ENCODE data around the gene PKN1. TPM values are rescaled to one million over a fixed set of nuclear protein-coding genes. Genes with fewer than 3 reads are reported as not detected.
A peak's percentile ranks its signal among the peaks of the same experiment; 100 is the strongest.

PKN1 gene
- total RNA-seq, 1 donor from 2014 or later = 204 TPM

GRCh38 chr19:14408491-14409145, 24.5 kb upstream of the PKN1 start:
- H3K36me3 Mint-ChIP-seq (ENCODE audit: low read depth) = peaks cover 29% of the 10 kb centered on the region
- no peak overlapping the region for H3K27ac Mint-ChIP-seq (ENCODE audit: unreplicated experiment)
- no peak for DNase-seq (ENCODE audit: low spot score)
- peaks cover 15% of the 10 kb centered on the region for H3K4me1 Mint-ChIP-seq (ENCODE audit: low read depth)
- H3K27me3 Mint-ChIP-seq (ENCODE audit: low read depth) = no peaks in the 10 kb centered on the region
- H3K4me3 Mint-ChIP-seq (ENCODE audit: unreplicated experiment) = no peak overlapping the region
- H3K9me3 Mint-ChIP-seq (ENCODE audit: low read depth) = no peaks in the 10 kb centered on the region
- no peak for TF ChIP-seq CTCF (IDR thresholded peaks at IDR 0.05)

DNA sequence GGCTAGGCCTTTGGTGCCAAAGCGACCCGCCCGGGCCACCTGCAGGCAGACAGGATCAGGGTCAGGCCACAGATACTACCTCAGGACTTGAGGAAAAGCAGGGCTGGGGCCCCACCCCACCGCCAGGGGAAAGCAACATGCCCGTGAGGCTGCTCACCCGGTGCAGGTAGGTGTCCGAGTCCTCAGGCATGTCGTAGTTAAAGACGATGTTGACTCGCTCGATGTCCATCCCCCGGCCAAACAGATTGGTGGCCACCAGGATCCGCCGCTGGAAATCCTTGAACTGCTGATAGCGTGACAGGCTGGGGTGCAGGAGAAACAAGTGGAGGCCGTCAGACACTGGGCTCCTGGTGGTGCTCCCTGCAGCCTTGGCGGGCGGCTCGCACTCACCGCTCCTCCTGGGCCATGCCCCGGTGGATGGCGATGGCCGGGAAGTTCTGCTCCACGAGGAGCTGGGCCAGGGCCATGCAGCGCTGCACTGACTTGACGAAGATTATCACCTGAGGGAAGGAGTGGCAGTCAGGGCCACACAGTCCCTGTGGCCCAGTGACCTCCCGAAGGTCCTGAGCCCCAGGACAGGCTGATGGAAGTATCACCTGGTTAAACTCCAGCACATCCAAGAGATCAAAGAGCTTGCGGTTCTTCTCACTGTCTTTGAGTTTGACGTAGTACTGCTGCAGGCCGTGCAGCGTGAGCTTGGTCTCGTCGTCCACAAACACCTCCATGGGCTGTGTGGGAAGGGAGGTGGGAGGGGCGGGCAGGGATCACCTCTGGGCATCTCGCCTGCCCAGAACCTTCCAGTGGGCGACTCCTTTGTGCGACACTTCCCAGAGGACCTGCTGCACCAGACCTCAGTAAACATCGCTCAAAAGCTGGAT, 23.7 kb upstream of the PKN1 start:
- Mint-ChIP-seq H3K27ac (ENCODE audit: unreplicated experiment) (no peak overlapping the region), H3K27me3 (ENCODE audit: low read depth) (no peaks in the 10 kb centered on the region), H3K9me3 (ENCODE audit: low read depth) (no peaks in the 10 kb centered on the region), H3K4me1 (ENCODE audit: low read depth) (peaks cover 20% of the 10 kb centered on the region), H3K4me3 (ENCODE audit: unreplicated experiment) (no peak overlapping the region), H3K36me3 (ENCODE audit: low read depth) (peaks cover 29% of the 10 kb centered on the region)
- DNase-seq (ENCODE audit: low spot score) = no peak
- no peak for TF ChIP-seq CTCF (IDR thresholded peaks at IDR 0.05)

- no peaks in the 10 kb centered on the region for H3K27me3 Mint-ChIP-seq (ENCODE audit: low read depth)
Measured at GRCh38 chr19:14410091-14411051, 22.7 kb upstream of the PKN1 start.

DNA sequence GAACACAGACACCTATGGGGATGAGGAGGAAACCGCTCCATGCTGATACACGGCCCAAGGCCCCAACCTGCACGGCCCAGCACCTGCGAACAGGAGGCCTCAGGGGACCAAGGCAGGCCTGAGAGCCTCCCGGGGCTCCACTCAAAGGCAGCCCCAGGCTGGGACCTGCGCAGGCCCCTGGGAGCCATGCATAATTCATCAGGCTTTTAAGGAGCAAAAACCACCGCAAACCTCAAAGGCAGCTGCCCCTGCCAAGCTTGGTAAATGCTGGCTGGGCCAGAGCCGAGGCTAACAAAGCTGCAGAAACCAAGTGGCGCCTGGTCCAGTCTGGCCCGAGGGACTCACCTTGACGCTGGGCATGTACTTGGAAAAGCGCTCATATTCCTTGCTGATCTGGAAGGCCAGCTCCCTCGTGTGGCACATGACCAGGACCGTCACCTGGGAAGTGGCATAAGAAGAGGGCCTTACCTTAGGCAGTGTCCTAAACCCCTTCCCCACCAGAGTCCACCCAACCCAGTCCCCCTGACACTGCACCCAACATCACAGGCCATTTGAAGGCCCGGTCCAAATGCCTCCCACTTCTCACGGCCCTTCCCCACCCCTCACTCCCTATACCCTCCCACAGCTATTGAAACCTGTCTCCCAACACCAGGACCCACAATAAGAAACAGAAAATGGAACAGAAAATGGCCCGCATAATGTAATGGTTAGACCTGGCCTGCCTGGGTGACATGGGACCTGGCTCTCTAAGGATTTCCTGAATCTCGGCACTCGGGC, 21.8 kb upstream of the PKN1 start:
- H3K4me3 Mint-ChIP-seq (ENCODE audit: unreplicated experiment) = no peak overlapping the region
- TF ChIP-seq CTCF (IDR thresholded peaks at IDR 0.05) = no peak
- H3K27ac Mint-ChIP-seq (ENCODE audit: unreplicated experiment) = peak overlapping the region; percentile 41
- no peaks in the 10 kb centered on the region for H3K9me3 Mint-ChIP-seq (ENCODE audit: low read depth)
- peaks cover 35% of the 10 kb centered on the region for H3K36me3 Mint-ChIP-seq (ENCODE audit: low read depth)
- DNase-seq (ENCODE audit: low spot score) = no peak
- no peaks in the 10 kb centered on the region for H3K27me3 Mint-ChIP-seq (ENCODE audit: low read depth)
- H3K4me1 Mint-ChIP-seq (ENCODE audit: low read depth) = peaks cover 32% of the 10 kb centered on the region

More at GRCh38 chr19:14410091-14411051, 22.7 kb upstream of the PKN1 start:
- peaks cover 26% of the 10 kb centered on the region for H3K4me1 Mint-ChIP-seq (ENCODE audit: low read depth)
- H3K4me3 Mint-ChIP-seq (ENCODE audit: unreplicated experiment) = no peak overlapping the region
- H3K36me3 Mint-ChIP-seq (ENCODE audit: low read depth) = peaks cover 31% of the 10 kb centered on the region
- DNase-seq (ENCODE audit: low spot score) = no peak
- no peak for TF ChIP-seq CTCF (IDR thresholded peaks at IDR 0.05)
- H3K27ac Mint-ChIP-seq (ENCODE audit: unreplicated experiment) = no peak overlapping the region
- no peaks in the 10 kb centered on the region for H3K9me3 Mint-ChIP-seq (ENCODE audit: low read depth)

All from chondrocyte (in vitro differentiated cells).